Caki2 (cell line): Measurements from ENCODE around the gene RMDN2. TPM values are rescaled to one million over a fixed set of nuclear protein-coding genes. Genes with fewer than 3 reads are reported as not detected.
"Not testable (repeated sequence)": the region's sequence is repeated elsewhere in the genome, so short reads cannot be mapped to it uniquely, and the experiment has no call there.

Experiments
- DNase-seq: peaks from one replicate; pipeline ENCODE4 v3.0.0-alpha.2; 2015; ENCODE audit warnings: low read depth
- in situ Hi-C: cut with HindIII; loops from 2 replicates; pipeline ENCODE4 v1.10.0; 2016; ENCODE audit warnings: low sequenced_read_pairs, low pct_unique_long_range_greater_than_20kb, mixed read lengths
- total RNA-seq: library from RNA; depleted of rRNA; stranded (reverse); fragments of >200 nt; shearing (Covaris generic); gene quantifications from 2 replicates; pipeline ENCODE4 v1.2.3, GENCODE V29; 2014; ENCODE audit warnings: low replicate concordance

Gene RMDN2
- total RNA-seq, 1 experiment from 2014 or later = 4.8 TPM

DNA sequence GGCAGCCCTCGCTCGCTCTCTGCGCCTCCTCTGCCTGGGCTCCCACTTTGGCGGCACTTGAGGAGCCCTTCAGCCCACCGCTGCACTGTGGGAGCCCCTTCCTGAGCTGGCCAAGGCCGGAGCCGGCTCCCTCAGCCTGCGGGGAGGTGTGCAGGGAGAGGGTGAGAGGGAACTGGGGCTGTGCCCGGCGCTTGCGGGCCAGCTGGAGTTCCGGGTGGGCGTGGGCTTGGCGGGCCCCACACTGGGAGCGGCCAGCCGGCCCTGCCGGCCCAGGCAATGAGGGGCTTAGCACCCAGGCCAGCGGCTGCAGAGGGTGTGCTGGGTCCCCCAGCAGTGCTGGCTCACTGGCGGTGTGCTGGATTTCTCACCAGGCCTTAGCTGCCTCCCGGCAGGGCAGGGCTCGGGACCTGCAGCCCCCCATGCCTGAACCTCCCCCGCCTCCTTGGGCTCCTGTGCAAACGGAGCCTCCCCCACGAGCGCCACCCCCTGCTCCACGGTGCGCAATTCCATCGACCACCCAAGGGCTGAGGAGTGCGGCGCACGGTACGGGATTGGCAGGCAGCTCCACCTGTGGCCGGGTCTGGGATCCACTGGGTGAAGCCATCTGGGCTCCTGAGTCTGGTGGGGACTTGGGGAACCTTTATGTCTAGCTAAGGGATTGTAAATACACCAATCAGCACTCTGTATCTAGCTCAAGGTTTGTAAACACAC, 95.4 kb downstream of the RMDN2 start:
- in situ Hi-C loops = not testable (repeated sequence)

DNA sequence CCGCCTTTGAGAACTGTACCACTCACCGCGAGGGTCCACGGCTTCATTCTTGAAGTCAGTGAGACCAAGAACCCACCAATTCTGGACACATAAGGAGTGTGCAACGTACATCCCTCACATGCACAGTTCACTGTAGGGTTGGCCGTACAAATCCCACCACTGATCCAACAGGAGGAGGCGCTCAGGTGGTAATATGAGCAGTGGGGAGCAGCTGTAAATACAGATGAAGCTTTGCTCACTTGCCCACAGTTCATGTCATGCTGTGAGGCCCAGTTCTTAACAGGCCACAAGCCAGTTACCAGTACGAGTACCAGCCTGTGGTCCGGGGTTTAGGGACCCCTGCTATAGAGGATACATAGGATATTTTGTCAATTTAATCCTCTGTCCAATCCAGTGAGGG, 96.5 kb downstream of the RMDN2 start:
- in situ Hi-C loops = no loop called here
- no peak for DNase-seq

More for the DNA sequence above, 95.4 kb downstream of the RMDN2 start:
- DNase-seq = not testable (repeated sequence)

DNA sequence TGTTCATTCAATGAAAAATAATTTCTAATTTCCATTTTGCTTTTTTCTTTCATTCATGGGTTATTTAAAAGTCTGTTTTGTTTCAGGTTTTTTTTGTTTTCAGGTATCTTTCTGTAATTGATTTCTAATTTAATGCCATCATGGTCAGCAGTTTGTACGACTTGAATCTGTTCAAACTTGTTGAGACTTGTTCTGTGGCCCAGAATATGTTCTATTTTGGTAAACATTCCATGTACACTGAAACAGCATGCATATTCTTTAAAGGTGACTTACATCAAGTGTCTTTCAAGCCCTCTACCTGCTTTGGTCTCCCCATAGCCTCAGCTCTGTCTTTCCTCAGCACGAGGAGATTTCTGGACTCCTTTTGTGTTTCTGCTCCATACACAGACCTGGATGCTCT, 101.8 kb downstream of the RMDN2 start:
- no peak for DNase-seq
- in situ Hi-C loops = no loop called here

- no peak for DNase-seq
- in situ Hi-C loops = no loop called here
Measured at GRCh38 chr2:38028829-38029228, 103.7 kb downstream of the RMDN2 start.

DNA sequence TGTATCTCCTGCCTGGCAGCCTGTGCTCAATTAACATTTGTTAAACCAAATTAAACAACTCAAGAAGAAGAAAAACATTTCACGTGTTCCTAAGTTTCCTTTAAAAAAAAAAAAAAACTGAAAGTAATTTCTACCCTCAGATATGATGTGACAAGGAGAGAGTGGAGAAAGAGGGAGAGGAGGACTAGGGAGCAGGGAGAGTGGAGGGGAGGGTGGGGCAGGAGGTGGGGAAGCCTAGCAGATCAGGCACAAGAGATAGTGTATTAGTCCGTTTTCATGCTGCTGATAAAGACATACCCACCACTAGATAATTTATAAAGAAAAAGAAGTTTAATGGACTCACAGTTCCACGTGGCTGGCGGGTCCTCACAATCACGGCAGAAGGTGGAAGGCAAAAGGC, 104.4 kb downstream of the RMDN2 start:
- DNase-seq = no peak
- in situ Hi-C loops = no loop called here

DNA sequence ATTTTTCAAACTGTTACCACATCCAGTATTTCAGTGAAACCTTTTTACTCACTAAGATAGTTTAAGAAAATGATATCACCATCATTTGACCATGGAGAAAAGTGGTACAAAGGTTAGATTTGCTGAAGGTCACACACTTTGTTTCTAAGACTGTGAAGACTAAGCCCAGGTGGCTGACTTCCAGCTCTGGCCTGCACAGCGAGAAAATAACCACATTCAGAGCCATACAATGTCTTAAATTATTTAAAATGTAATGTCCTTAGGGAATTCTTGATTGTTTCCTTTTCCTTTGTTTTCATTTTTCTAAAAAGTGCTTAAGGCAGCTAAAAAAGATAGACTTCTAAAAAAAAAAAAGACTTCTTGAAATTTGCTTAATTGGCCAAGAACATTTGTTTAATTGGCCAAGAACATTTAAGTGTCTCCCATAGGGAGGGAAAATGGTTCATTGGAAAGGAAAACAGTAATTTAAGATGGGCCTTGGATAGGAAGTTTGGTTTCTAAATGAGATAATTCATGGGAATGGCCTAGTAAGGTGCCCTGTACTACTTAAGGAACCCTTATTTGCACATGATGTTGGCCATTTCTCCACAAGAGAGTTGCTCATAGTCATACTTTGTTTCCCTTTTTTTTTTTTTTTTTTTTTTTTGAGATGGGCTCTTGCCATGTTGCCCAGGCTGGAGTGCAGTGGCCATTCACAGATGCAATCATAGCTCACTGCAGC, 105.7 kb downstream of the RMDN2 start:
- DNase-seq = no peak
- in situ Hi-C loops = no loop called here

- no peak for DNase-seq
- in situ Hi-C loops = no loop called here
Measured at GRCh38 chr2:38032946-38033345, 107.9 kb downstream of the RMDN2 start.

- DNase-seq = no peak
- in situ Hi-C loops = no loop called here
Measured at GRCh38 chr2:38033646-38034045, 108.6 kb downstream of the RMDN2 start.

- in situ Hi-C loops = no loop called here
- DNase-seq = no peak
Measured at GRCh38 chr2:38035968-38036367, 110.9 kb downstream of the RMDN2 start.

DNA sequence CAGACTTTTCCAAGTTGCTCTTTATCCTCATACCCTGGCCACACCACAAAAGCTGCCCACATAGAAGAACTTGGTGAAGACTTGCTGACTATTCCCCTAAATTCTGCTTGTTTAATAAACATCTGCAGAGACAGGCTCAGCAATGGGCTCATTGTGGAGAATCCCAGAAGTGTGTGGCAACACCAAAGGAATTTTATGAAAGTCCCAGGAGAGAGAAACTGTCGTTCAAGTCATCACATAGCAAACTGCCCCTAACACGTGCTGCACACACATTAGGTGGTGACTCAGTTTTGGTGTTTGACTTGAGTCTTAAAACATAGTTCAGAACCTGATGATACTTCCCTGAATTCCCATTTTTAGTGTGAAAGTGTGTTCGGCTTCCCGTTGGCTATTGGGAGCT, 112.2 kb downstream of the RMDN2 start:
- in situ Hi-C loops = no loop called here
- DNase-seq = no peak

DNA sequence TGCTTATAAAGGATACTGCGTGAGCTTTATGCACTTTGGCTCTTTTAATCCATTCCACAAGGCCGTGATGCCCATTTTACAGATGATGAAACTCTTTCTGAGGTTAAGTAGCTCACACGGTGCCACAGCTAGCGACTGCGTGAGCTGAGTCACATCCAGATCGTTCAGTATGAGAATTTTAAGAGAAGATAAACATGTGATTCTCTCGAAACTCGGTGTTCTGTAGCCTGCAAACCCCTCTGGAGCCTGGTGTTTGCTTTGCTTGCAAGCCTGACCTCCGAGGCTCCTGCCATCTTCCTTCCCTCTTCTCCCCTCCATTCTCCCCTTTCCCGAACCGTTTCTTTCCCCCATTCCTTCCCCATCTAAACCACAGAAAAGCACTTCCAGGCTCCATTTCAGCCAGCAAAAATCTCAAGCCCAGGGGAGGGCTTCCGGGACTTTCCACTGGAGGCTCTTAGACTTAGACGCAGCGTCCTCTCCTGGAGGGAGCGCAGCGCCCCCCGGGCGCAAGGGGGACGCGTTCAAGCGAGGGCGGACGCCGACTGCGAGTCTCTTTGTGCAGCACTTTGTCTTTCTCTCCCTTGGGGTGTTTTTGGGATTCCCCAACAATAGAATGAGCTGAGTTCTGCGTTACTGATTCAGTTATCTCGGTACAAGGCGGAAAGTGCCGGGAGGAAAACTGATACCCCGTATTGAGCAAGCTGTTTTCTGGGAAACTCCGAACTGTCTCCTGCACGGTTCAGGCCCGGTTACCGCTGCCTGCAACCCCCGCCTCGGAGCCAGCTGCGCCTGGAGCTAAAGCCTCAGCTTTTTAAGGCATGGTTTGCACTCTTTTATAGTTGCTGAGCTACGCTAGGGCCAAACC, 112.9 kb downstream of the RMDN2 start:
- in situ Hi-C loops = no loop called here
- no peak for DNase-seq

- in situ Hi-C loops = no loop called here
- no peak for DNase-seq
Measured at GRCh38 chr2:38038682-38039081, 113.6 kb downstream of the RMDN2 start.

GRCh38 chr2:38039121-38039910, 114.2 kb downstream of the RMDN2 start:
- no peak for DNase-seq
- in situ Hi-C loops = no loop called here

GRCh38 chr2:38045811-38046210, 120.7 kb downstream of the RMDN2 start:
- no peak for DNase-seq
- in situ Hi-C loops = no loop called here

- in situ Hi-C loops = no loop called here
Measured at GRCh38 chr2:38056216-38056615, 131.1 kb downstream of the RMDN2 start.

GRCh38 chr2:38057651-38058410, 132.7 kb downstream of the RMDN2 start:
- in situ Hi-C loops = no loop called here
- DNase-seq = peak; percentile 61

More at GRCh38 chr2:38056216-38056615, 131.1 kb downstream of the RMDN2 start:
- DNase-seq = peak; percentile 33

- no peak for DNase-seq
- in situ Hi-C loops = no loop called here
Measured at GRCh38 chr2:38060236-38061018, 135.3 kb downstream of the RMDN2 start.
